MM.1S (cell line): ENCODE results near the gene LRRC1.

Source experiments
- CTCF ChIP-seq: fragments of 300-600 bp; sonication (generic); IDR thresholded peaks from 2 replicates; pipeline ENCODE4 v1.5.1; 2016; ENCODE audit warnings: antibody characterized with exemption, low read length, mixed read lengths
- EZH2 ChIP-seq: fragments of 300-600 bp; sonication (generic); optimal IDR thresholded peaks from 2 replicates; pipeline ENCODE3; 2017; ENCODE audit warnings: low read depth, mild to moderate bottlenecking, antibody characterized with exemption, low read length, mixed read lengths
- EZH2phosphoT487 ChIP-seq: fragments of 300-600 bp; sonication (generic); IDR thresholded peaks from 2 replicates; pipeline ENCODE4 v1.6.1; 2018; ENCODE audit warnings: antibody characterized with exemption, low read length

- no peak for TF ChIP-seq CTCF
- TF ChIP-seq EZH2: no peak
- no peak for TF ChIP-seq EZH2phosphoT487
Observed at GRCh38 chr6:53918854-53919510, 124.2 kb downstream of the LRRC1 start.
